ENCODE results near the gene ZFAND3. TPM values are rescaled to one million over a fixed set of nuclear protein-coding genes. Genes with fewer than 3 reads are reported as not detected.

ZFAND3 gene
- total and polyA plus RNA-seq, 2 donors (not counting 3 experiments of a cell fraction or from before 2014, with no cell fraction given): 15.4 to 54.2 TPM

DNA sequence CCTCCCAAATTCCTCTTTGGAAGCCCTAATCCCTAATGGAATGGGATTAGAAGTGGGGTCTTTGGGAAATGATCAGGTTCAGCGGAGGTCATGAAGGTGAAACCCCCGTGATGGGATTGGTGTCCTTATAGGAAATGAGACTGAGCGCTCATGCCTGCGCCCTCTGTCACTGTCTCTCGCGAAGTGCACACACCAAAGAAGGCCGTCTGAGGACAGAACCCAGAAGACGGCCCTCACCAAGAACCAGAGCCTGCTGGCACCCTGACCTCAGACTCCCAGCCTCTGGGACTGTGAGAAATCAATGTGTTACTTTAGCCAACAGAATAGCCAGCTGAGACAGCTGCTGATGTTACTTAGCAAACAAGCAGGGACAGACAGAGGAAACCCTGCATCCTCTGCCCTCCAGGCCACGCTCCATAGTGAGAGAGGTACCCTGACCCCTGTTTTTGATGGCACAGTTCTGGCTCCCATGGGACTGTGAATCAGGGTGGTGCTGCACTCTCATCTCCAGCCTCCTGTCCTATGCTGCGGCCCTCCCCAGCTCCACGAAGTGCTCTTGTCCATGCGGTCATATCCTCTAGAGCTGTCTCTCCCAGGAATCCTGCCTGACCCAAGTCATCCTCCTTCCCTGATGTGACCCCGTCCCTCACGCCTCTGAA, 369.3 kb downstream of the ZFAND3 start:
- no peak overlapping the region for H3K4me2 ChIP-seq (ENCODE audit: insufficient read depth, low read length)

More for the DNA sequence above, 369.3 kb downstream of the ZFAND3 start:
- ChIA-PET POLR2A (no interaction called here), CTCF (interaction anchor here (1.5 kb wide), 2 partner anchors 10 to 12 kb away, joined by 5 read pairs; no protein-coding TSS in a partner anchor)
- H3K9ac ChIP-seq (replicated peaks; ENCODE audit: extremely low read depth, insufficient read depth, low read length): no peak overlapping the region
- H3K4me1 ChIP-seq (ENCODE audit: control insufficient read depth, extremely low read depth, insufficient read depth, low read length): peaks cover 8% of the 10 kb centered on the region
- no peaks in the 10 kb centered on the region for H3K27me3 ChIP-seq (ENCODE audit: control insufficient read depth in 2 of 2, insufficient read depth in 2 of 2, low read length in 2 of 2)
- H3K9me1 ChIP-seq (replicated peaks; ENCODE audit: control insufficient read depth, extremely low read depth, insufficient read depth, low read length): no peaks in the 10 kb centered on the region
- dilution Hi-C loops (cut with MboI; ENCODE audit: extremely low pct_ligation_motif_present, low sequenced_read_pairs): no loop called here
- FAIRE-seq: no peak
- H2AFZ ChIP-seq (ENCODE audit: low read depth, low read length): no peak overlapping the region
- no peak overlapping the region for H3K4me3 ChIP-seq (replicated peaks in 1 of 3; ENCODE audit: insufficient read depth in 1 of 3, low read depth in 1 of 3, low read length in 3 of 3)
- H3K9me3 ChIP-seq (replicated peaks; ENCODE audit: control insufficient read depth, insufficient read depth, low read length): no peaks in the 10 kb centered on the region
- H3K27ac ChIP-seq (ENCODE audit: insufficient read depth, low read depth, low read length): no peak overlapping the region
- no peak for DNase-seq (ENCODE audit: low read depth, low spot score)
- intact Hi-C loops (cut with micrococcal nuclease): no loop called here
- TF ChIP-seq, protein P1, sequence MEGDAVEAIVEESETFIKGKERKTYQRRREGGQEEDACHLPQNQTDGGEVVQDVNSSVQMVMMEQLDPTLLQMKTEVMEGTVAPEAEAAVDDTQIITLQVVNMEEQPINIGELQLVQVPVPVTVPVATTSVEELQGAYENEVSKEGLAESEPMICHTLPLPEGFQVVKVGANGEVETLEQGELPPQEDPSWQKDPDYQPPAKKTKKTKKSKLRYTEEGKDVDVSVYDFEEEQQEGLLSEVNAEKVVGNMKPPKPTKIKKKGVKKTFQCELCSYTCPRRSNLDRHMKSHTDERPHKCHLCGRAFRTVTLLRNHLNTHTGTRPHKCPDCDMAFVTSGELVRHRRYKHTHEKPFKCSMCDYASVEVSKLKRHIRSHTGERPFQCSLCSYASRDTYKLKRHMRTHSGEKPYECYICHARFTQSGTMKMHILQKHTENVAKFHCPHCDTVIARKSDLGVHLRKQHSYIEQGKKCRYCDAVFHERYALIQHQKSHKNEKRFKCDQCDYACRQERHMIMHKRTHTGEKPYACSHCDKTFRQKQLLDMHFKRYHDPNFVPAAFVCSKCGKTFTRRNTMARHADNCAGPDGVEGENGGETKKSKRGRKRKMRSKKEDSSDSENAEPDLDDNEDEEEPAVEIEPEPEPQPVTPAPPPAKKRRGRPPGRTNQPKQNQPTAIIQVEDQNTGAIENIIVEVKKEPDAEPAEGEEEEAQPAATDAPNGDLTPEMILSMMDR (IDR thresholded peaks at IDR 0.05; ENCODE audit: extremely low read depth in 1 of 2, insufficient read depth in 1 of 2, low read depth in 1 of 2, low read length in 2 of 2): no peak
- TF ChIP-seq EZH2 (IDR thresholded peaks at IDR 0.05; ENCODE audit: borderline replicate concordance, low read depth, low read length, severe bottlenecking) (no peak), MYC (IDR thresholded peaks at IDR 0.05; ENCODE audit: low read depth, low read length) (no peak), POLR2AphosphoS5 (IDR thresholded peaks at IDR 0.05; ENCODE audit: insufficient read depth, low read depth, low read length) (no peak), JUN (IDR thresholded peaks at IDR 0.05; ENCODE audit: borderline replicate concordance, insufficient read depth, insufficient read length, low read depth) (no peak), FOS (IDR thresholded peaks at IDR 0.05; ENCODE audit: borderline replicate concordance, insufficient read depth, low read length) (no peak), POLR2A (IDR thresholded peaks at IDR 0.05; ENCODE audit: low read depth, low read length) (no peak), GATA2 (IDR thresholded peaks at IDR 0.05; ENCODE audit: insufficient read depth, insufficient read length, low read depth, low read length) (no peak)
- TF ChIP-seq, protein P2, sequence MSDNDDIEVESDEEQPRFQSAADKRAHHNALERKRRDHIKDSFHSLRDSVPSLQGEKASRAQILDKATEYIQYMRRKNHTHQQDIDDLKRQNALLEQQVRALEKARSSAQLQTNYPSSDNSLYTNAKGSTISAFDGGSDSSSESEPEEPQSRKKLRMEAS (IDR thresholded peaks at IDR 0.05; ENCODE audit: insufficient read depth, insufficient read length): no peak
- no peaks in the 10 kb centered on the region for H3K36me3 ChIP-seq (ENCODE audit: control insufficient read depth in 2 of 2, extremely low read depth in 1 of 2, insufficient read depth in 2 of 2, low read length in 2 of 2)
- no TSS peak for BruUV-seq (replicated peaks)
- H4K20me1 ChIP-seq (replicated peaks; ENCODE audit: control insufficient read depth, extremely low read depth, insufficient read depth, low read length): no peaks in the 10 kb centered on the region
- H3K79me2 ChIP-seq (ENCODE audit: control insufficient read depth, insufficient read depth, low read length): no peaks in the 10 kb centered on the region
